Transverse colon (tissue), 3 donors: Measurements from ENCODE around the gene GPR150.

Experiments used
- POLR2A ChIP-seq: fragments of 450-650 bp; IDR thresholded peaks from one replicate; pipeline ENCODE4 v1.6.1; 2016; ENCODE audit warnings: antibody characterized with exemption, mild to moderate bottlenecking, moderate library complexity
- TF ChIP-seq, protein P1 (sequence below), 5 experiments: fragments of 200-600 bp in 3 of 5; fragments of 450-650 bp in 2 of 5; sonication (generic) in 3 of 5; IDR thresholded peaks; 1 replicate in 2 of 5; 2 replicates in 3 of 5; pipeline ENCODE4 v1.5.1; 2016 to 2017; ENCODE audit warnings: antibody characterized with exemption in 5 of 5, inconsistent platforms in 3 of 5, mild to moderate bottlenecking in 2 of 5, moderate library complexity in 1 of 5

DNA sequence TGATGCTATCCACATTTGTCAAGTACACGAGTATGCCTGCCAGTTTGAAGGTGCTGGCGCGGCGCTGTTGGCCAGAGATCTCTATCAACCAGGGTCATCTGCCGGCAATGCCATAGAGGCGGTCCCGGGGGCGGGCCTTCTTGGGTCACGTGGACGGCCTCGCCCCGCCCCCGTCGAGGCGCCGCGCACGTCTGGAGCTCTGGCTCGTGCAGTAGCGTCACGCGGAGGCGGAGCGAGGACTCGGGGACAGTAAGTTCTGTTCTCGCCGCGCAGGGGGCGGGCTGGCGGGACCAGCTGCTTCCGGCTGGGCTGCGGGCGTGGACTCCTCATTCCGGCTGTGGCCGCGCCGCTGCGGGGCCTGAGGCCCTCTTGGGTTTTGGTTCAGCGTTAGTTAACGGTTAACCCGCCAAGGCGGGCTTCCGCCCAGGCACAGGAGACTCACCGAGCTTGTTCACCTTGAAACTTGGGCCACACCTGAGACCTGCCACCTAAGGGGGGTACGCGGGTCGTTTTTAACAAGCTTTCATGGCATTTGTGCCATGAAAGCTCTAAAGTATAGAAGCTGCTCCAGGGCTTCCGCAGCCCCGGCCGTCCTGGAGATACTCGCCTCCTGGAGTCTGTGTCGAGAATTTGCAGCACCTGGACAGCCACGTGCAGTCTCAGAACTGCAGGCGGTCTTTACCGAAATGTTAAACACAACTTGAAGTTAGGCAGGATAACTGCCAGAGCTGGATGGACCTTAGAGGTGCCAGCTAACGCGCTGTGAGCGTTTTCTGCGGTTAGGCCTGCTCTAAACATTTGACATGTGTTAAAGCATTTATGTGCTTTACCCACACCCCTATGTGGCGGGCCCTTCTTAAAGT lies 26.9 kb downstream of the GPR150 start, which contains the start of gene RFESD:
- TF ChIP-seq, protein P1, sequence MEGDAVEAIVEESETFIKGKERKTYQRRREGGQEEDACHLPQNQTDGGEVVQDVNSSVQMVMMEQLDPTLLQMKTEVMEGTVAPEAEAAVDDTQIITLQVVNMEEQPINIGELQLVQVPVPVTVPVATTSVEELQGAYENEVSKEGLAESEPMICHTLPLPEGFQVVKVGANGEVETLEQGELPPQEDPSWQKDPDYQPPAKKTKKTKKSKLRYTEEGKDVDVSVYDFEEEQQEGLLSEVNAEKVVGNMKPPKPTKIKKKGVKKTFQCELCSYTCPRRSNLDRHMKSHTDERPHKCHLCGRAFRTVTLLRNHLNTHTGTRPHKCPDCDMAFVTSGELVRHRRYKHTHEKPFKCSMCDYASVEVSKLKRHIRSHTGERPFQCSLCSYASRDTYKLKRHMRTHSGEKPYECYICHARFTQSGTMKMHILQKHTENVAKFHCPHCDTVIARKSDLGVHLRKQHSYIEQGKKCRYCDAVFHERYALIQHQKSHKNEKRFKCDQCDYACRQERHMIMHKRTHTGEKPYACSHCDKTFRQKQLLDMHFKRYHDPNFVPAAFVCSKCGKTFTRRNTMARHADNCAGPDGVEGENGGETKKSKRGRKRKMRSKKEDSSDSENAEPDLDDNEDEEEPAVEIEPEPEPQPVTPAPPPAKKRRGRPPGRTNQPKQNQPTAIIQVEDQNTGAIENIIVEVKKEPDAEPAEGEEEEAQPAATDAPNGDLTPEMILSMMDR (IDR thresholded peaks at IDR 0.05), result peak in 3 of 5 experiments; percentile 25 to 50 (median 44)
- peak; percentile 97 for TF ChIP-seq POLR2A
